HepG2 (cell line): ENCODE measurements around the gene DDT. TPM values are rescaled to one million over a fixed set of nuclear protein-coding genes. Genes with fewer than 3 reads are reported as not detected.
A peak's percentile ranks its signal among the peaks of the same experiment; 100 is the strongest.

Experiments used
- ATF1 ChIP-seq: IDR thresholded peaks from 2 replicates; pipeline ENCODE4 v1.6.1; 2016; ENCODE audit warnings: mild to moderate bottlenecking, control low read depth
- CHD2 ChIP-seq: IDR thresholded peaks from 2 replicates; pipeline ENCODE4 v1.6.1; 2011; ENCODE audit warnings: low read depth, low read length, improper control_type of control experiment
- FOXO1 ChIP-seq: sonication (generic); formaldehyde crosslinking; IDR thresholded peaks from 2 replicates; pipeline ENCODE4 v1.4.0; 2020; ENCODE audit warnings: missing genetic modification reagents
- MED1 ChIP-seq: sonication (generic); formaldehyde crosslinking; IDR thresholded peaks from 2 replicates; pipeline ENCODE4 v1.4.0; 2020; ENCODE audit warnings: missing genetic modification reagents
- NCOR1 ChIP-seq: fragments of 200-600 bp; sonication (generic); IDR thresholded peaks from 2 replicates; pipeline ENCODE4 v1.7.0; 2017; ENCODE audit warnings: antibody characterized with exemption, low read length, borderline replicate concordance
- SAFB2 ChIP-seq: sonication (generic); formaldehyde crosslinking; IDR thresholded peaks from 2 replicates; pipeline ENCODE4 v1.5.1; 2020; ENCODE audit warnings: missing genetic modification reagents, low read depth, mild to moderate bottlenecking, borderline replicate concordance
- SMAD1 ChIP-seq: sonication (generic); formaldehyde crosslinking; IDR thresholded peaks from 2 replicates; pipeline ENCODE4 v1.4.0; 2020; ENCODE audit warnings: missing genetic modification reagents, low read depth, mild to moderate bottlenecking, borderline replicate concordance
- SSRP1 ChIP-seq: IDR thresholded peaks from 2 replicates; pipeline ENCODE4 v1.6.1; 2016; ENCODE audit warnings: control low read depth
- ZKSCAN8 ChIP-seq: IDR thresholded peaks from 2 replicates; pipeline ENCODE4 v1.6.1; 2016; ENCODE audit warnings: borderline replicate concordance, missing genetic modification reagents, missing compliant biosample characterization
- ZNF33B ChIP-seq: sonication (generic); formaldehyde crosslinking; IDR thresholded peaks from 2 replicates; pipeline ENCODE4 v1.5.1; 2020; ENCODE audit warnings: mild to moderate bottlenecking, missing genetic modification reagents
- ZNF589 ChIP-seq: sonication (generic); formaldehyde crosslinking; conservative IDR thresholded peaks from 2 replicates; pipeline ENCODE4 v1.8.0; 2022; ENCODE audit warnings: mild to moderate bottlenecking, moderate library complexity, missing genetic modification reagents
- ZNF768 ChIP-seq: sonication (generic); formaldehyde crosslinking; IDR thresholded peaks from 2 replicates; pipeline ENCODE4 v1.4.0; 2020; ENCODE audit warnings: missing genetic modification reagents
- polyA plus RNA-seq, 8 experiments: library from polyadenylated mRNA; depleted of rRNA in 3 of 8; stranded (reverse) in 7 of 8; unstranded in 1 of 8; fragments of >200 nt; fragmentation: Illumina TruSeq in 4 of 8; extraction: Trizol in 4 of 8; gene quantifications; 2 replicates each; pipeline versions ENCODE4 v1.2.1 to v1.2.3, GENCODE V29; 2011 to 2016; ENCODE audit warnings: low read depth in 4 of 8, missing spikeins in 1 of 8, mixed read lengths in 1 of 8; ENCODE audit not compliant: insufficient read depth in 1 of 8
- total RNA-seq, 5 experiments: library from RNA; depleted of rRNA; stranded (reverse); fragments of >200 nt; fragmentation: Illumina TruSeq; extraction: Trizol; gene quantifications; 2 replicates each; pipeline ENCODE4 v1.2.3, GENCODE V29; 2016; ENCODE audit warnings: low read depth in 1 of 5
- TF ChIP-seq, protein P1 (sequence below): sonication (generic); formaldehyde crosslinking; IDR thresholded peaks from 2 replicates; pipeline ENCODE4 v1.5.1; 2020; ENCODE audit warnings: missing genetic modification reagents, mild to moderate bottlenecking, borderline replicate concordance
- TF ChIP-seq, protein P2 (sequence below): sonication (generic); formaldehyde crosslinking; IDR thresholded peaks from 2 replicates; pipeline ENCODE4 v1.4.0; 2020; ENCODE audit warnings: mild to moderate bottlenecking, missing genetic modification reagents
- TF ChIP-seq, protein P3 (sequence below): sonication (generic); formaldehyde crosslinking; IDR thresholded peaks from 2 replicates; pipeline ENCODE4 v1.9.0; 2021; ENCODE audit warnings: missing genetic modification reagents, mild to moderate bottlenecking, borderline replicate concordance
- TF ChIP-seq, protein P4 (sequence below): sonication (generic); formaldehyde crosslinking; IDR thresholded peaks from 2 replicates; pipeline ENCODE4 v1.8.1; 2023; ENCODE audit warnings: mild to moderate bottlenecking, missing genetic modification reagents
- TF ChIP-seq, protein P5 (sequence below): sonication (generic); formaldehyde crosslinking; IDR thresholded peaks from 2 replicates; pipeline ENCODE4 v1.4.0; 2020; ENCODE audit warnings: low read depth, mild to moderate bottlenecking, missing genetic modification reagents
- TF ChIP-seq, protein P6 (sequence below): sonication (generic); formaldehyde crosslinking; IDR thresholded peaks from 2 replicates; pipeline ENCODE4 v1.9.0; 2022; ENCODE audit warnings: missing genetic modification reagents, mild to moderate bottlenecking, borderline replicate concordance
- TF ChIP-seq, protein P7 (sequence below): IDR thresholded peaks from 2 replicates; pipeline ENCODE4 v1.6.1; 2016; ENCODE audit warnings: missing genetic modification reagents, missing compliant biosample characterization

DDT gene
- total and polyA plus RNA-seq, 2 of the 13 experiments (the other 11 are each of a cell fraction or from before 2014, with no cell fraction given): 143 to 181 TPM

DNA sequence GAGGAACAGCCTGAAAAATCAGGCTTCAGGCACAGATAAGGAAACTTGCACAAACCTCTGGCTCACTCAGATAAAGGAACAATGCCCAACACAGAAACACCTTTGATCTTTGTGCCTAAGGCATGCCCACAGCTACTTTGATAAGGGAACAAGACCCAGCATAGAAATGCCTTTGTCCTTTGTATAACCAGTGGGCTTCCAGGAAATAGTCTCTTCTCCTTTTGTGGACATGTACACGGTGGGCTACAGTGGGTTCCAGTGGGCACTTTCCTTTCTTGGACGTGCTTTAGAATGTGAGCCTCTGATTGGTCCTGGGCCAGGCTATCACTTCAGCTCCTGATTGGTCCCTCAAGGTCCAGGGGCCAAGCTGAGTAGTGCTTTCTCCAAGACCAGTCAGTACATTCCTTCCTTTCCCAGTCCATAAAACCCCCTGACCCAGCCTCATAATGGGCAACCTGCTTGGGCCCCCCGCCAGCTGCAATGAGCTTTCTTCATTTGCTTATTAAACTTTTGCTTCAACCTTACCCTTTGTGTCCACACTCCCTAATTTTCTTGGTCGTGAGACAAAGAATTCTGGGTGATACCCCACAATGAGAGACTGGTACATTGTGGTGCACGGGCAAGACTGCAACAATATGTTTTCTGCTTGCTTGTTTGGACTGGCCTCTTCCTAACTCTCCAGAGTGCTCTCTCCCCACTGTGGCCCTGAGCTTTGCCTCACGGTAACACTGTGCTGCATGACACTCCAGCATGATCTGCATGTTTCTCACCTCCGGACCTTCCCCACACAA is 35.2 kb upstream of the DDT start (continued):
- TF ChIP-seq, protein P1, sequence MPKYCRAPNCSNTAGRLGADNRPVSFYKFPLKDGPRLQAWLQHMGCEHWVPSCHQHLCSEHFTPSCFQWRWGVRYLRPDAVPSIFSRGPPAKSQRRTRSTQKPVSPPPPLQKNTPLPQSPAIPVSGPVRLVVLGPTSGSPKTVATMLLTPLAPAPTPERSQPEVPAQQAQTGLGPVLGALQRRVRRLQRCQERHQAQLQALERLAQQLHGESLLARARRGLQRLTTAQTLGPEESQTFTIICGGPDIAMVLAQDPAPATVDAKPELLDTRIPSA (CRISPR knock-in tag): no peak
- TF ChIP-seq ZNF589 (CRISPR knock-in tag): no peak
- TF ChIP-seq CHD2: no peak
- TF ChIP-seq SAFB2 (CRISPR knock-in tag): no peak; the same call in 1 of the 2 replicates
- peak; percentile 17; the same call in 1 of the 2 replicates for TF ChIP-seq NCOR1
- TF ChIP-seq ZNF768 (CRISPR knock-in tag): no peak
- TF ChIP-seq ZNF33B (CRISPR knock-in tag): no peak
- TF ChIP-seq FOXO1 (CRISPR knock-in tag): peak; percentile 70
- TF ChIP-seq, protein P2, sequence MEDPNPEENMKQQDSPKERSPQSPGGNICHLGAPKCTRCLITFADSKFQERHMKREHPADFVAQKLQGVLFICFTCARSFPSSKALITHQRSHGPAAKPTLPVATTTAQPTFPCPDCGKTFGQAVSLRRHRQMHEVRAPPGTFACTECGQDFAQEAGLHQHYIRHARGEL (CRISPR knock-in tag): no peak
- TF ChIP-seq MED1 (CRISPR knock-in tag): peak; percentile 55; the same call in 1 of the 2 replicates
- no peak; the same call in 1 of the 2 replicates for TF ChIP-seq SSRP1 (CRISPR knock-in tag)
- TF ChIP-seq, protein P3, sequence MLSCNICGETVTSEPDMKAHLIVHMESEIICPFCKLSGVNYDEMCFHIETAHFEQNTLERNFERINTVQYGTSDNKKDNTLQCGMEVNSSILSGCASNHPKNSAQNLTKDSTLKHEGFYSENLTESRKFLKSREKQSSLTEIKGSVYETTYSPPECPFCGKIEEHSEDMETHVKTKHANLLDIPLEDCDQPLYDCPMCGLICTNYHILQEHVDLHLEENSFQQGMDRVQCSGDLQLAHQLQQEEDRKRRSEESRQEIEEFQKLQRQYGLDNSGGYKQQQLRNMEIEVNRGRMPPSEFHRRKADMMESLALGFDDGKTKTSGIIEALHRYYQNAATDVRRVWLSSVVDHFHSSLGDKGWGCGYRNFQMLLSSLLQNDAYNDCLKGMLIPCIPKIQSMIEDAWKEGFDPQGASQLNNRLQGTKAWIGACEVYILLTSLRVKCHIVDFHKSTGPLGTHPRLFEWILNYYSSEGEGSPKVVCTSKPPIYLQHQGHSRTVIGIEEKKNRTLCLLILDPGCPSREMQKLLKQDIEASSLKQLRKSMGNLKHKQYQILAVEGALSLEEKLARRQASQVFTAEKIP (CRISPR knock-in tag): no peak
- TF ChIP-seq, protein P4, sequence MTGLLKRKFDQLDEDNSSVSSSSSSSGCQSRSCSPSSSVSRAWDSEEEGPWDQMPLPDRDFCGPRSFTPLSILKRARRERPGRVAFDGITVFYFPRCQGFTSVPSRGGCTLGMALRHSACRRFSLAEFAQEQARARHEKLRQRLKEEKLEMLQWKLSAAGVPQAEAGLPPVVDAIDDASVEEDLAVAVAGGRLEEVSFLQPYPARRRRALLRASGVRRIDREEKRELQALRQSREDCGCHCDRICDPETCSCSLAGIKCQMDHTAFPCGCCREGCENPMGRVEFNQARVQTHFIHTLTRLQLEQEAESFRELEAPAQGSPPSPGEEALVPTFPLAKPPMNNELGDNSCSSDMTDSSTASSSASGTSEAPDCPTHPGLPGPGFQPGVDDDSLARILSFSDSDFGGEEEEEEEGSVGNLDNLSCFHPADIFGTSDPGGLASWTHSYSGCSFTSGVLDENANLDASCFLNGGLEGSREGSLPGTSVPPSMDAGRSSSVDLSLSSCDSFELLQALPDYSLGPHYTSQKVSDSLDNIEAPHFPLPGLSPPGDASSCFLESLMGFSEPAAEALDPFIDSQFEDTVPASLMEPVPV (CRISPR knock-in tag): no peak
- TF ChIP-seq, protein P5, sequence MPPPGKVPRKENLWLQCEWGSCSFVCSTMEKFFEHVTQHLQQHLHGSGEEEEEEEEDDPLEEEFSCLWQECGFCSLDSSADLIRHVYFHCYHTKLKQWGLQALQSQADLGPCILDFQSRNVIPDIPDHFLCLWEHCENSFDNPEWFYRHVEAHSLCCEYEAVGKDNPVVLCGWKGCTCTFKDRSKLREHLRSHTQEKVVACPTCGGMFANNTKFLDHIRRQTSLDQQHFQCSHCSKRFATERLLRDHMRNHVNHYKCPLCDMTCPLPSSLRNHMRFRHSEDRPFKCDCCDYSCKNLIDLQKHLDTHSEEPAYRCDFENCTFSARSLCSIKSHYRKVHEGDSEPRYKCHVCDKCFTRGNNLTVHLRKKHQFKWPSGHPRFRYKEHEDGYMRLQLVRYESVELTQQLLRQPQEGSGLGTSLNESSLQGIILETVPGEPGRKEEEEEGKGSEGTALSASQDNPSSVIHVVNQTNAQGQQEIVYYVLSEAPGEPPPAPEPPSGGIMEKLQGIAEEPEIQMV: no peak
- TF ChIP-seq, protein P6, sequence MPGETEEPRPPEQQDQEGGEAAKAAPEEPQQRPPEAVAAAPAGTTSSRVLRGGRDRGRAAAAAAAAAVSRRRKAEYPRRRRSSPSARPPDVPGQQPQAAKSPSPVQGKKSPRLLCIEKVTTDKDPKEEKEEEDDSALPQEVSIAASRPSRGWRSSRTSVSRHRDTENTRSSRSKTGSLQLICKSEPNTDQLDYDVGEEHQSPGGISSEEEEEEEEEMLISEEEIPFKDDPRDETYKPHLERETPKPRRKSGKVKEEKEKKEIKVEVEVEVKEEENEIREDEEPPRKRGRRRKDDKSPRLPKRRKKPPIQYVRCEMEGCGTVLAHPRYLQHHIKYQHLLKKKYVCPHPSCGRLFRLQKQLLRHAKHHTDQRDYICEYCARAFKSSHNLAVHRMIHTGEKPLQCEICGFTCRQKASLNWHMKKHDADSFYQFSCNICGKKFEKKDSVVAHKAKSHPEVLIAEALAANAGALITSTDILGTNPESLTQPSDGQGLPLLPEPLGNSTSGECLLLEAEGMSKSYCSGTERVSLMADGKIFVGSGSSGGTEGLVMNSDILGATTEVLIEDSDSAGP (CRISPR knock-in tag): no peak; the same call in 1 of the 2 replicates
- TF ChIP-seq, protein P7, sequence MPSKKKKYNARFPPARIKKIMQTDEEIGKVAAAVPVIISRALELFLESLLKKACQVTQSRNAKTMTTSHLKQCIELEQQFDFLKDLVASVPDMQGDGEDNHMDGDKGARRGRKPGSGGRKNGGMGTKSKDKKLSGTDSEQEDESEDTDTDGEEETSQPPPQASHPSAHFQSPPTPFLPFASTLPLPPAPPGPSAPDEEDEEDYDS: no peak; the same call in none of the 2 replicates
- peak; percentile 66; the same call in 1 of the 2 replicates for TF ChIP-seq ATF1 (CRISPR knock-in tag)
- no peak for TF ChIP-seq ZKSCAN8 (CRISPR knock-in tag)
- 0 out of 2 replicates have a peak, but pooled peaks have one; percentile 30 for TF ChIP-seq SMAD1 (CRISPR knock-in tag)
